Non-pigmented ciliary epithelial cell (primary cell): Measurements from ENCODE around the gene KATNB1.
"Not testable (repeated sequence)": the region's sequence is repeated elsewhere in the genome, so short reads cannot be mapped to it uniquely, and the experiment has no call there.

Experiments
- DNase-seq: peaks from one replicate; pipeline ENCODE4 v3.0.0-alpha.2; 2010; ENCODE audit warnings: low read depth

Gene KATNB1

GRCh38 chr16:57725554-57725953 lies 10.0 kb upstream of the KATNB1 start:
- no peak for DNase-seq

DNA sequence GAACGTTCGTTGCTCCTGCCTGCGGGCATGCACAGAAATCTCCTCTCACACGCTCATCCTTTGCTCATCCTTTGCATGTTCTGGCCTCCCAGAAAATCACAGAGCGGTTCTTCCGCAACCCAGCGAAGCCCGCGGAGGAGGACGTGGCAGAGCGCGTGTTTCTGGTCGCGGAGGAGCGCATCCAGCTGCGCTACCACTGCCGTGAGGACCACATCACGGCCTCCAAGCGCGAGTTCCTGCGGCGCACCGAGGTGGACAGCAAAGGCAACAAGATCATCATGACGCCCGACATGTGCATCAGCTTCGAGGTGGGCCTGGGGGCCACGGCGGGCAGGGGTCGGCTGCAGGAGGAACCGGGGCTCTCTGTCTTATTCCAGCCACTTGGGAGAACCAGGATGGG lies 9.6 kb upstream of the KATNB1 start:
- no peak for DNase-seq

DNA sequence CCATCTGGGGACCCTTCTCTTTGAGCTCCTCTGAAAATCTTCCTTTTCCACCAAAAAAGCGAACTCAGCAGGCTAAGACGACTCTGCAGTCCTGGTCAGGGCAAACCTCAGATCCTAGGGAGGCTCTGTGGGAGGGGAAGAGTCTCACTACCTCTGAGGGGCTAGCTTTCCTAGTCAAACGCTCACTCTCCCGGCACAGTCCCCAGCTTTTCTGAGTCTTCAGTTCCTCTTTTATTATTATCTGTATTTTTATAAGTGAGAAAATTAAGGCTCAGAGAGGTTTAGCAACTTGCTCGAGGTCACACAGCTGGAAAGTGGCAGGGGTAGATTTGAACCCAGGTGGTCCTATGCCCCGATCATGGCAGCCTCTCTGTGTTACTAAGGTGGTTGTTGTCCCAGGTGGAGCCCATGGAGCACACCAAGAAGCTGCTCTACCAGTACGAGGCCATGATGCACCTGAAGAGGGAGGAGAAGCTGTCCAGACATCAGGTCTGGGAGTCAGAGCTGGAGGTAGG lies 9.1 kb upstream of the KATNB1 start:
- no peak for DNase-seq

DNA sequence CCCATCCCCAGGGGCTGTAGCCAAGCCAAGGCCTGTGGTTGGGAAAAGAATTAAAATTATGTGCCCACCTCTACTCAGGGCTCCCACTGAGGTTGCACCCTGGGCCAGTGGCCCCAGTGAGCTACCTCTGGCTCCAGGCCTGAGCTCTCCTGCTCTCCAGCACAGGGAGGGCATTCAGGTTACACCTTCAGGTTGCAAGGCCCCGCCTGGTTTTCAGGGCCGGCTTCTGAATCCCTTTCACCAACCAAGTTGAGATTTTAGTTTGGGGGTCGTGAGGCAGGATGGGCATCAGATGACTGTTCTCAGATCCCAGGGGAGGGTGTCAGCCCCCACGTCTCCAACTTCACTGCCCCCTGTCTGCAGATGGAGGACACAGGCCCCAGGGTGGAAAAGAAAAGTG lies 8.0 kb upstream of the KATNB1 start:
- no peak for DNase-seq

DNA sequence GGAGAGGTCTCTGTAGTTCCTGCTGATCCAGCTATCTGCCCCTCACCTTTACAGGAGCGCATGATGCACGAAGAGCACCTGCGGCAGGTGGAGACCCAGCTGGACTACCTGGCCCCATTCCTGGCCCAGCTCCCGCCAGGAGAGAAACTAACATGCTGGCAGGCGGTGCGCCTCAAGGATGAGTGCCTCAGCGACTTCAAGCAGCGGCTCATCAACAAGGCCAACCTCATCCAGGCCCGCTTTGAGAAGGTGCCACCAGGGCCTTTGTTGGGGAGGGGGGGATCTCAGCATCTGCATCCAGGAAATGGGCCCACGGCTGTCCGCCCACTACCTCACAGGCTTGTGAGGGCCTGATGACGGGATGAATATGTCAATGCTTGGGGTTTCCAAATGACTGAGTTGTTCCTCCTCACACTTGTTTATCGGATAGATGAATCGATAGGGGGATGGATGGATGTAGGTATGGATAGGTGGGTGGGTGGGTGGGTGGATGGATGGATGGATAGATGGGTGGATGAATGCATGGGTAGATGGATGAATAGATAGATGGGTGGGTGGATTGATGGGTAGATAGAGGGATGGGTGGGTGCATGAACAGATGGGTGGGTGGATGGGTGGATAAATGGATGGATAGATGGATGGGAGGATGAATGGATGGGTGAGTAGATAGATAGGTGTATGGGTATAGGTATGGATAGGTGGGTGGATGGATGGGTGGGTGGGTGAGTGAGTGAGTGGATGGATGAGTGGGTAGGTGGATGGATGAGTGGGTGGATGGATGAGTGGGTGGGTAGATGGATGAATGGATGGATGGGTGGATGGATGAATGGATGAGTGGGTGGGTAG lies 7.0 kb upstream of the KATNB1 start:
- no peak for DNase-seq

GRCh38 chr16:57729182-57729484 lies 6.4 kb upstream of the KATNB1 start:
- DNase-seq: no peak

DNA sequence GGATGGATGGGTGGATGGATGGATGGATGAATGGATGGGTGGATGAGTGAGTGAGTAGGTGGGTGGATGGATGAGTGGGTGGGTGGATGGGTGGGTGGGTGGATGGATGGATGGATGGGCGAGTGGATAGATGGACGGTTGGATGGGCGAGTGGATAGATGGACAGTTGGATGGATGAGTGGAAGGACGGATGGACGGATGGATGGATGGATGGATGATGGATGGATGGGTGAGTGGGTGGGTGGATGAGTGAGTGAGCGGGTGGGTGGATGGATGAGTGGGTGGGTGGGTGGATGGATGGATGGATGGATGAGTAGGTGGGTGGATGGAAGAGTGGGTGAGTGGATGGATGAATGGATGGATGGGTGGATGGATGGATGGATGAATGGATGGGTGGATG lies 5.7 kb upstream of the KATNB1 start:
- DNase-seq: not testable (repeated sequence)

- DNase-seq: no peak
Observed at GRCh38 chr16:57730771-57731730, 4.5 kb upstream of the KATNB1 start.

GRCh38 chr16:57732037-57732436 lies 3.5 kb upstream of the KATNB1 start:
- no peak for DNase-seq

- DNase-seq: no peak
Observed at GRCh38 chr16:57732714-57733113, 2.9 kb upstream of the KATNB1 start.

DNA sequence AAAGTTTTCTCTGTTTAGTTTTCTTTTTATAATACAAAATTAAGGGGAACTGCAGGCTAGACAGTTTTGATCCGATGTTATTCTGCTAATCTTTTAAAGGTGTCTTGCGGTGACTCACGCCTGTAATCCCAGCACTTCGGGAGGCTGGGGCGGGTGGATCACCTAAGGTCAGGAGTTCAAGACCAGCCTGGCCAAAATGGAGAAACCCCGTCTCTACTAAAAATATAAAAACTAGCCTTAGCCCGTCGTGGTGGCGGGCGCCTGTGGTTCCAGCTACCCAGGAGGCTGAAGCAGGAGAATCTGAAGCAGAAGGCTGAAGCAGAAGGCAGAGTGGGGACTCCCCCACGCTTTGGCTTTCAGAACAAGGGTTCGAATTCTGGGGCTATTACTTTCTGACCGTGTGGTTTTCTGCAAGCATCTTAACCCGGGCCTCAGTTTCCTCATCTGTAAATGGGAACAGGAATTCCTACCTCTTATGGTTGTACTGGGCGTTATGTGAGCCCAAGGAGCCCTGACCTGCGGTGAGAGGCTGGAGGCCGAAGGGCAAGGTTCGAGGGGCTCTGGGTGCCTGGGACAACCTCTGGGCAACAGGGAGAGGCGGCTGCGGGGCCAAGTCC lies 1.2 kb upstream of the KATNB1 start:
- no peak for DNase-seq

GRCh38 chr16:57734925-57735754 lies 430 bp upstream of the KATNB1 start:
- DNase-seq: peak; percentile 100

- peak; percentile 54 for DNase-seq
Observed at GRCh38 chr16:57736419-57737351, 1.1 kb downstream of the KATNB1 start.

- DNase-seq: no peak
Observed at GRCh38 chr16:57738844-57739243, 3.3 kb downstream of the KATNB1 start.

DNA sequence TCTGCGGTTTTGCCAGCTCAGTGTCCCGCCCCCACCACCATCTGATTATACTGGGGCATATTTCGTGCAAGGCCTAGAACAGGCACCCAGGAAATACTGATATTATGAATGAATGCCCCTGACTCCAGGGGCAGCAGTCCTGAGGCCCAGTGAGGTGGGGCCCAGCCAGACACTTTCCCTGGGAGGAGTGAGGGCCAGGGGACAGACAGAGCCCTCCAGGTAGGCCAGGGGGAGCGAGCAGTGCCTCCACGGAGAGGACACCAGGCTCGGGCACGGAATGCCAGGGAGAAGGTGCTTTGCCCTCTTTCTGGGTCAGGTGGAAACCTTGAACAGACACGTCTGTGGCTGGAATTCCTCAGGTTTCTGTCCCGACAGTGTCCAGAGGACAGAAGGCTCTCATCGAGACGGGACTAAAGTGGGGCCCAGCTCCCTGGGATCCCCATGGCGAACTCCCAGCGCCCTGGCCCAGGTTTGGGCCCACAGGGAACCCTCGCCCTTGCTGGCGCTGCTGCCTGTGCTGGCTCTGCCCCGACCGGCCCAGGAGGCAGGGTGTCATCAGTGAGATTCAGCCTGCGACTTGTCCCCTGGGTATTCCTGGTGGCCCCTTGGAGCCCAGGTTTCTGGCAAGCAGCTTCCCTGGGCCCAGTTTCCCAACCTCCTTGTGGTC lies 4.3 kb downstream of the KATNB1 start:
- no peak for DNase-seq

- DNase-seq: no peak
Observed at GRCh38 chr16:57740423-57741071, 5.0 kb downstream of the KATNB1 start.

DNA sequence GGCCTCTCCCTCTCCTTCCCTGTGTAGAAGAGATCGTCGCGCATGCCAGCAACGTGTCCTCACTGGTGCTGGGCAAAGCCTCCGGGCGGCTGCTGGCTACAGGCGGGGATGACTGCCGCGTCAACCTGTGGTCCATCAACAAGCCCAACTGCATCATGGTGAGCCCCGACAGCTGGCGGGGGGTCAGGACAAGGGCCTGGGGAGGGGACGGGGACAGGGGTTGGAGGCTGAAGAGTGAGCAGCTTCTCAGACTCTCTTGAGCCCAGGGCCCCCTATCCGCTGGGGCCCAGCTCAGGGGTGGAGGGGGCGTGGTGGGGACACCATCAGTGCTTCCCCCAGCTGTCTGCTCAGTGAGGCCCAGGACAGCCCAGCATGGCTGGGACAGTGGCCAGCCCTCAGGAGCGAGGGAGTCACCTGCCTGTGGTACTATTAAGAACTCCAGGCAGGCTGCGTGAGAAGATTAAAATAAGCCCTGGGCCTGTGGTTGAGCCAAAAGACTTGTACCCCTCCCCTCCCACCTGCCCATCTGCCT lies 6.2 kb downstream of the KATNB1 start:
- DNase-seq: no peak

- DNase-seq: no peak
Observed at GRCh38 chr16:57742543-57742942, 7.0 kb downstream of the KATNB1 start.

GRCh38 chr16:57743458-57743857 lies 7.9 kb downstream of the KATNB1 start:
- DNase-seq: no peak
